ENCODE results near the gene BBS1.

DNA sequence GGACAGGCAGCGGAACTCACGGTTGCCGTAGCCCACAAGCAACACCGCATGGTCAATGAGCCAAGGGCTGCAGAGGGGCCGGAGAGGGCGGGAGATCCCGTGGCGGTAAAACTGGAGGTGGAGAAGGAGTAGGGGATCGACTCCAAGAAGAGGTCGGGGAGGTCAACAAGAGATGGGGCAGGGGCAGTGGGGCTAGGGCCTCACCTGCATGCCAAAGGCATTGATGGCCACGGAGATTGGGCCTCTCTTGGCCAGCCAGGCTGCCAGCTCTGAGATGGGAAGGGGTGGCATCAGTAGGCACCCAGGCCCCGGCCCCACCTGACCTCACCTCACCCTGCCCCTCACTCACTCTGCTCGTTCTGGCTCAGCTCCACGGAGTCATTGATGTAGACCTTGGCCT, 54.1 kb downstream of the BBS1 start:
- TF ChIP-seq, protein P1, sequence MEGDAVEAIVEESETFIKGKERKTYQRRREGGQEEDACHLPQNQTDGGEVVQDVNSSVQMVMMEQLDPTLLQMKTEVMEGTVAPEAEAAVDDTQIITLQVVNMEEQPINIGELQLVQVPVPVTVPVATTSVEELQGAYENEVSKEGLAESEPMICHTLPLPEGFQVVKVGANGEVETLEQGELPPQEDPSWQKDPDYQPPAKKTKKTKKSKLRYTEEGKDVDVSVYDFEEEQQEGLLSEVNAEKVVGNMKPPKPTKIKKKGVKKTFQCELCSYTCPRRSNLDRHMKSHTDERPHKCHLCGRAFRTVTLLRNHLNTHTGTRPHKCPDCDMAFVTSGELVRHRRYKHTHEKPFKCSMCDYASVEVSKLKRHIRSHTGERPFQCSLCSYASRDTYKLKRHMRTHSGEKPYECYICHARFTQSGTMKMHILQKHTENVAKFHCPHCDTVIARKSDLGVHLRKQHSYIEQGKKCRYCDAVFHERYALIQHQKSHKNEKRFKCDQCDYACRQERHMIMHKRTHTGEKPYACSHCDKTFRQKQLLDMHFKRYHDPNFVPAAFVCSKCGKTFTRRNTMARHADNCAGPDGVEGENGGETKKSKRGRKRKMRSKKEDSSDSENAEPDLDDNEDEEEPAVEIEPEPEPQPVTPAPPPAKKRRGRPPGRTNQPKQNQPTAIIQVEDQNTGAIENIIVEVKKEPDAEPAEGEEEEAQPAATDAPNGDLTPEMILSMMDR (conservative IDR thresholded peaks at IDR 0.05 in 1 of 2, IDR thresholded peaks at IDR 0.05 in 1 of 2; ENCODE audit: extremely low read depth in 1 of 2, insufficient read depth in 1 of 2, low read depth in 1 of 2, low read length in 2 of 2), result no peak
- no peak for TF ChIP-seq EZH2 (IDR thresholded peaks at IDR 0.05; ENCODE audit: borderline replicate concordance, low read length)

Data from mammary epithelial cell (primary cell).